ENCODE results near the gene ADCY3.

GRCh38 chr2:24774373-24774772 lies 145.7 kb downstream of the ADCY3 start:
- TF ChIP-seq POLR2AphosphoS5 (IDR thresholded peaks at IDR 0.05; ENCODE audit: low read depth, low read length): no peak
- TF ChIP-seq REST (IDR thresholded peaks at IDR 0.05; ENCODE audit: insufficient read depth in 1 of 2, low read depth in 2 of 2, low read length in 2 of 2): no peak
- TF ChIP-seq TAF1 (IDR thresholded peaks at IDR 0.05; ENCODE audit: borderline replicate concordance, insufficient read depth, low read length): no peak
- TF ChIP-seq SIN3A (IDR thresholded peaks at IDR 0.05; ENCODE audit: borderline replicate concordance, insufficient read depth, low read length): no peak
